Muscle of arm (tissue), 12 donors: Measurements from ENCODE around the gene KIFC1. TPM values are rescaled to one million over a fixed set of nuclear protein-coding genes. Genes with fewer than 3 reads are reported as not detected.
"Not testable (repeated sequence)": the region's sequence is repeated elsewhere in the genome, so short reads cannot be mapped to it uniquely, and the experiment has no call there.

Experiments used
- DNase-seq: peaks from one replicate; pipeline ENCODE4 v3.0.0-alpha.2; 2013
- polyA plus RNA-seq, 12 donors: library from polyadenylated mRNA; unstranded; fragments of 120-200 nt; gene quantifications; one replicate each; pipeline ENCODE4 v1.2.1, GENCODE V29; 2013; ENCODE audit not compliant: insufficient read length in 12 of 12

The KIFC1 gene
- polyA plus RNA-seq, 12 donors = 15.2 to 39.0 (median 23.6) TPM; not detected in 1

- DNase-seq = no peak
Measured at GRCh38 chr6:33373960-33374910, 17.4 kb upstream of the KIFC1 start.

DNA sequence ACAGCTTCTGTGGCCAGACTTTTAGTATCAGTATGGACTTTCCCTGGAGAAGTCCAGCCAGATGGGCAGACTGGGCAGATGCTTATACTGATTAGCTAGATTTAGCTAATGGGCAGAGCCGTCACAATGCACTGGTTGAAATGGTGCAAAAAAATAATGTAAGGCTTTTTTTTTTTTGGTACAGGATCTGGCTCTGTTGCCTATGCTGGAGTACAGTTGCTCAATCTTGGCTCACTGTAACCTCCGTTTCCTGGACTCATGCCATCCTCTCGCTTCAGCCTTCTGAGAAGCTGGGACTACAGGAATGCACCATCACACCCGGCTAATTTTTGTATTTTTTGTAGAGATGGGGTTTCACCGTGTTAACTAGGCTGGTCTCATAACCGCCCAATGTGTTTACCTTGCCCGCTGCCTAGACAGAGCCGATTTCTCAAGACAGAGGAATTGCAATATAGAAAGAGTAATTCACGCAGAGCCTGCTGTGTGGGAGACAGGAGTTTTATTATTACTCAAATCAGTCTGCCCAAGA is 16.4 kb upstream of the KIFC1 start:
- peak; percentile 92 for DNase-seq

GRCh38 chr6:33377171-33377570 is 14.5 kb upstream of the KIFC1 start:
- peak; percentile 45 for DNase-seq

- not testable (repeated sequence) for DNase-seq
Measured at GRCh38 chr6:33379184-33379583, 12.4 kb upstream of the KIFC1 start.

DNA sequence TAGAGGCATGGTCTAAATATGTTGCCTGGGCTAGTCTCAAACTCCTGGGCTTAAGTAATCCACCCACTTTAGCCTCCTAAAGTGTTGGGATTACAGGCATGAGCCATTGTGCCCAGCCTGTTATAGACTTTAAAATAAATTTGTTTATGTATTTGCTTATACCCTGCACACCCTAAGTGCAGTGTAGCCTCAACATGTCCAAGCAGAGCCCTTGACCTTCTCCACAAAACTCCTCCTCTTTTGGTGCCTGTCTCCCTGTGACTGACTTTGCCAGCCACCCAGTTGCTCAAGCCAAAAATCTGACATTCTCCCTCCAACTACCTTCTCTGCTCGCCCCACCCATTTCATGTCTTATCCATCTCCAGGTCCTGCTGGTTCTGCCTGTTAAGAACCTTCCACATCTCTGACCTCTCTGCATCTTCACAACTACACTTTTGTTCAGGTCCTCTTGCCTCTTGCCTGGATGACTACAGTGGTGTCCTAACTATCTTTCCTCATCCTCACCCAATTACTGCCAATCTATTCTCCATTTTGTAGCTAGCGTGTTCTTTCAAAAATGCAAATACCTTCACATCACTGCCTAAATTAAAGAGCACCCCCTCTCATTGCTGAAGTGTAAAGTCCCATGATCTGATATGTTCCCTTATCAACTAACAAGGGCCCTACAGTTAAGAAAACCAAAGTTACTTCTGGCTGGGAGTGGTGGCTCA is 11.2 kb upstream of the KIFC1 start:
- DNase-seq = no peak

DNA sequence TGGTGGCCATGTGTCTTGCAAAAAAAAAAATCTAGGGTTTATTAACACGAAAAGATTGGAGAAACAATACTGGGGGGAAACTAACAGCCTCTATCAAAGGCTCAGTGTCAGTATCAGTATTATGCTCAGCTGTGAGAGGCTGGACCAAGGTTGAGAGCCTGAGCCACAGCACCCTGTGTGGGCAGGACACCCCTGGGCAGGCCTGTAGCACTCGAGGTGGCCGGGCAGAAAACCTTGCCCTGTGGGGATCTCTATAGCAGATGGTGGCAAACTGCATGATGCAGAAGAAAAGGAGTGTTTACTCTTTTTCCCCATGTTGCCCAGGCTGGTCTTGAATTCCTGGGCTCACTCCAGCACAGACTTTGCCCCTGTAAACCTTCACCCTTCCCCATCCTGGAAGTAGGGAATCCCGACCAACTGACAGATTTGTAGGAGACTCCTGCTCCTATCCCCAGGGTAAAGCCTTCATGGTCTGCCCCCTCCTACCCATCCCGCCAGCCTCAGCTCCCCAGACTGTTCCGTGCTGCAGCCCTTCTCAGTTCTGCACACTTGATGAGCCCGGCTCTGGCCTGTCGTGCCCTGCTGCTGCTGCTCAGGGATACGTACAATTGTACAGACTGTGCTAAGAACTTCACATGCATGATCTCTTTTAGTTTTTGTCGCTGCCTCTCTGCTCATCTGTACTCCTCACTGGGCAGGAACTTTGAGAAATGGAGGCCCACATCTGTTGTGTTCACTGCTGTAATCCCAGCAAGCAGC is 8.0 kb upstream of the KIFC1 start:
- no peak for DNase-seq

DNA sequence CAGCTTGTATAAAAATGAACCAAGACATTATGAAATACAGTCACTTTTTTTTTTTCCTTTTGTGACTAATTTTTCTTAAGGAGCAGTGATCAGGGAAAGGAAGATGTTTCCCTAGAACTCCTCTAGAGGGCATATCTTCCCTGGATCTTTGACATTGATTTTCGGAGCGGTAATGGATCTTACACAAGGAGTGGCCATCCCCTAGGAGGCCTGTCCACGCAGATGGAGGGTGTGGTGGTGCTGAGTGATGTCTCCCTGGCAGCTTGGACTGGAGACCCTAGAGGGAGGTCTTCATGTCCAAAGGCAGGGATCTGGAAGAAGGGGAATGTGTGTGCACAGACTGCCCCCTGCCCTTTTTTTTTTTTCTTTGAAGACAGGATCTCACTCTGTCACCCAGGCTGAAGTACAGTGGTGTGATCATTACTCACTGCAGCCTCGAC is 7.0 kb upstream of the KIFC1 start:
- DNase-seq = no peak

DNA sequence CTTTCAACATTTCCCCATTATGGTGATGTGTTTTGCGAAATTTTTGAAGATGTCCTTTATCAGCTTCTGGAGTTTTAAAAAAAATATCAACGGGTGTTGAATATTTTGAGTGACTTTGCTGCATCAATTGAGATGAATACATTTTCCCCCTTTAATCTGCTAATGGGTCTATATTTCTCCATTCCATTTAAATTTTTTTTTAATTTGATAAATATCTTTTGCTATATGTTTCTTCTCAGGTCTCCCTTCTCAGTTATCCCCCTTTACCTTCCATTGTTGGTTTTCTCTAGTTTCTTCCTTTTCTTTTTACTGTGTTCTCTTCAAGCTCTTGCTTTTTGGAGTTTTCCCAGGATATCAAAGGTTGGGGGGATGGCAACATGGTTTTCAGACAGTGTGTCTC is 1.4 kb upstream of the KIFC1 start:
- no peak for DNase-seq

- DNase-seq = no peak
Measured at GRCh38 chr6:33390767-33391277, 801 bp upstream of the KIFC1 start.

- DNase-seq = no peak
Measured at GRCh38 chr6:33391922-33392594, 435 bp downstream of the KIFC1 start.

DNA sequence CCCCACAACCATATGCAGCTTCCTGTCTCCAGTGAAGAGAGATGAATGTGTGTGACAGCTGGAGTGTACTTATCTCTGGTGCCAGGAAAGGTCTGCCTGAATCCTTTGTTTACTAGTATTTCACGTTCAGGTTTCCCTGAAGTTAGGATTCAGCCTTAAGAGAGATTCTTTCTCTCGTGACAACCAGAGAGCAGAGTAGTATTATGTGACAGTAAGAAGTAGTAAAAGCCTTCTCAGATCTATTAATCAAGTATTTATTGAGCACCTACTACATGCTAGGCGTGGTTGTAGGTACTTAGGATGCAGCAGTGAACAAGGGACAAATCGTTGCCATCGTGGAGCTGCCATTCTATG is 949 bp downstream of the KIFC1 start:
- DNase-seq = no peak

DNA sequence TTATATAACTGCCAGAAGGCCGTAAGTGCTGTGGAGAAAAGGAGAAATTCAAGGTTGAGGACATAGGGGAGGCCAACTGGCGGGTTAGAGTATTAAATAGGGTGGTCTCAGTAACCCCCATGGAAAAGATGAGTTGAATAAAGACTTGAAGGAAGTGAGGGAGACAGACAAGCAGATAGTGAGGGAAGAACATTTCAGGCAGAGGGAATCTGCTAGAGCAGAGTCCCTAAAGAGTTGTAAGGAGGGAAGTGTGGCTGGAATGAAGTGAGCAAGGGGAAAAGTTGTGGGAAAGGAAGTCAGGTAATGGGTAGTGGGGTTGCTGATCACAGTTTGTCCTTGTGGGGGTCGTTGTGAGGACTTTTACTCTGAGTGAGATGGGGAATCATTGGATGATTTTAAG is 1.4 kb downstream of the KIFC1 start:
- DNase-seq = no peak

GRCh38 chr6:33397541-33397940 is 5.9 kb downstream of the KIFC1 start:
- no peak for DNase-seq

- DNase-seq = not testable (repeated sequence)
Measured at GRCh38 chr6:33398601-33399000, 7.0 kb downstream of the KIFC1 start.

GRCh38 chr6:33399881-33400280 is 8.3 kb downstream of the KIFC1 start:
- DNase-seq = not testable (repeated sequence)

- no peak for DNase-seq
Measured at GRCh38 chr6:33404884-33405283, 13.3 kb downstream of the KIFC1 start.

DNA sequence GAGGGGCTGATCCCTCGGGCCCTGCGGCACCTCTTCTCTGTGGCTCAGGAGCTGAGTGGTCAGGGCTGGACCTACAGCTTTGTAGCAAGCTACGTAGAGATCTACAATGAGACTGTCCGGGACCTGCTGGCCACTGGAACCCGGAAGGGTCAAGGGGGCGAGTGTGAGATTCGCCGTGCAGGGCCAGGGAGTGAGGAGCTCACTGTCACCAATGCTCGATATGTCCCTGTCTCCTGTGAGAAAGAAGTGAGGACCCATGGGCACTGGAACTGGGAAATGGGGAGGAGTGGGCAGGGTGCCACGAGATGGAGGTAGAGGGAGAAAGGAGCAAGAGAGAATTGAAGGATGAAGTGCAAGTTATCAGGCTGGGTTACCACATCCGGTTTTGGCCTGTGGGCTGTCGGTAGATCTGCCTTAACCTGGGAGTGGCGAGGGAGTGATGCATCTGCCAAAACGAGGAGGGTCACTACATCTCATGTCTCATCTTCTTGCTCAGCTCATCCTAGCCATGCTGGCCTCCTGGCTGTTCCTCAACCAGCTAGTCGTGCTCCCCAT is 13.8 kb downstream of the KIFC1 start:
- DNase-seq = no peak

DNA sequence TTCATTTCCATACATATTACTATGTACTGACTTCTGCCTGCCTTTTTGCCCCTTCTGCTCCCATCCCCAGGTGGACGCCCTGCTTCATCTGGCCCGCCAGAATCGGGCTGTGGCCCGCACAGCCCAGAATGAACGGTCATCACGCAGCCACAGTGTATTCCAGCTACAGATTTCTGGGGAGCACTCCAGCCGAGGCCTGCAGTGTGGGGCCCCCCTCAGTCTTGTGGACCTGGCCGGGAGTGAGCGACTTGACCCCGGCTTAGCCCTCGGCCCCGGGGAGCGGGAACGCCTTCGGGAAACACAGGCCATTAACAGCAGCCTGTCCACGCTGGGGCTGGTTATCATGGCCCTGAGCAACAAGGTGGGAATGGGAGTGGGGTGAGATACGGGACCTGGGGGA is 14.5 kb downstream of the KIFC1 start:
- DNase-seq = no peak

- no peak for DNase-seq
Measured at GRCh38 chr6:33407132-33407718, 15.6 kb downstream of the KIFC1 start.

GRCh38 chr6:33410050-33410710 is 18.6 kb downstream of the KIFC1 start:
- DNase-seq = peak; percentile 96
